HL-60 (cell line): ENCODE data around the gene SEPTIN1.

Experiments
- DNase-seq, 2 experiments: peaks; one replicate each; pipeline ENCODE4 v3.0.0-alpha.2; 2010 to 2020; ENCODE audit warnings: low read depth in 1 of 2, low spot score in 1 of 2
- H3K27ac ChIP-seq: fragments of 250-450 bp; sonication (Bioruptor Pico); replicated peaks from 2 replicates; pipeline ENCODE4 v1.5.1; 2020; ENCODE audit warnings: mild to moderate bottlenecking, moderate library complexity
- H3K27me3 ChIP-seq: fragments of 250-450 bp; sonication (Bioruptor Pico); 2 replicates; pipeline ENCODE4 v1.5.1; 2021; ENCODE audit warnings: mild to moderate bottlenecking, moderate library complexity; ENCODE audit not compliant: insufficient read depth, poor library complexity, severe bottlenecking
- H3K4me3 ChIP-seq: replicated peaks from 2 replicates; pipeline ENCODE4 v1.5.1; 2011; ENCODE audit warnings: mild to moderate bottlenecking, control low read depth, low read length; ENCODE audit not compliant: insufficient read depth
- GABPA ChIP-seq: IDR thresholded peaks from 2 replicates; pipeline ENCODE4 v1.6.1; 2012; ENCODE audit warnings: low read depth
- POLR2AphosphoS5 ChIP-seq: IDR thresholded peaks from 2 replicates; pipeline ENCODE4 v1.6.1; 2012; ENCODE audit warnings: low read depth
- SPI1 ChIP-seq: IDR thresholded peaks from 2 replicates; pipeline ENCODE4 v1.6.1; 2012; ENCODE audit warnings: low read depth, mild to moderate bottlenecking, borderline replicate concordance
- TF ChIP-seq, protein P1 (sequence below): IDR thresholded peaks from 2 replicates; pipeline ENCODE4 v1.6.1; 2012; ENCODE audit warnings: low read depth; ENCODE audit not compliant: insufficient replicate concordance
- TF ChIP-seq, protein P2 (sequence below): IDR thresholded peaks from one replicate; pipeline ENCODE4 v1.5.1; 2011; ENCODE audit warnings: low read length, control low read depth, inconsistent platforms; ENCODE audit not compliant: insufficient read depth

SEPTIN1 gene

DNA sequence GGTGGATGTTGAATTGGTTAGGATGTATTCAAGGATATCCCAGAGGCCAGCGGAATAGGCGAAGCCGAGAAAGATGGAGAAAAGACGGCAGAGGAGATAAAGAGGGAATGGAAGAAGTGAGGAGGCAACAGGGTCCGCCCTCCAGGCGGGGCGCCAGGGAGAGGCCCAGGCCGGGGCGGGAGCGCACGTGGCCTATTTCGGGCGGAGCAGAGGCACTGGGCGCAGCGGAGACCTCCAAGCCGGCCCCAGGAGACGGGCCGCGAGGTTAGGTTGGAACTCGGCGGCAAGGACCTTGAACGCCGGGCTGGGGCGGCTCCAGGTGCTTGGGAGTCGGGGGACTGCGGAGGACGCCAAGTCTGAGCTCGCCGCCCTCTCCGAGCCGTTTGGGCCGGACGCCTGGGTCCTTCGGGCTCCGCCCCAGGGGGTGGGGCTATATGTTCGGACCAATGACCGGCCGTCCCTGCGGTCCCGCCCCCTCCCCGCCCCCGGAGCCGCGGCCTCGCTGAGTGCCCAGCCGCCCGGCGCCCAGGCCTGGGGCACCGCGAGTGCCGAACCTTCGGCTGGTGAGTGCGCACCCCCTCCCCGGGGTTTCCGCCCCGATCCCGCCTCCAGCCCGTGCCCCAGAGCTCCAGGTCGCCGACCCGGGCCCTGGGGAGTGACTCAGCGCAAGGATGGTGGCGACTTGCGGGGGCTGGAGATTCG is 24.9 kb upstream of the SEPTIN1 start, which contains the start of gene ZNF771:
TSS of gene ZNF771 (plus strand) at position 505 of the 702 bp plus-strand sequence. CDS start 448 bp downstream, outside the sequence.
- TF ChIP-seq GABPA (no peak), SPI1 (no peak), POLR2AphosphoS5 (peak; percentile 70)
- TF ChIP-seq, protein P1, sequence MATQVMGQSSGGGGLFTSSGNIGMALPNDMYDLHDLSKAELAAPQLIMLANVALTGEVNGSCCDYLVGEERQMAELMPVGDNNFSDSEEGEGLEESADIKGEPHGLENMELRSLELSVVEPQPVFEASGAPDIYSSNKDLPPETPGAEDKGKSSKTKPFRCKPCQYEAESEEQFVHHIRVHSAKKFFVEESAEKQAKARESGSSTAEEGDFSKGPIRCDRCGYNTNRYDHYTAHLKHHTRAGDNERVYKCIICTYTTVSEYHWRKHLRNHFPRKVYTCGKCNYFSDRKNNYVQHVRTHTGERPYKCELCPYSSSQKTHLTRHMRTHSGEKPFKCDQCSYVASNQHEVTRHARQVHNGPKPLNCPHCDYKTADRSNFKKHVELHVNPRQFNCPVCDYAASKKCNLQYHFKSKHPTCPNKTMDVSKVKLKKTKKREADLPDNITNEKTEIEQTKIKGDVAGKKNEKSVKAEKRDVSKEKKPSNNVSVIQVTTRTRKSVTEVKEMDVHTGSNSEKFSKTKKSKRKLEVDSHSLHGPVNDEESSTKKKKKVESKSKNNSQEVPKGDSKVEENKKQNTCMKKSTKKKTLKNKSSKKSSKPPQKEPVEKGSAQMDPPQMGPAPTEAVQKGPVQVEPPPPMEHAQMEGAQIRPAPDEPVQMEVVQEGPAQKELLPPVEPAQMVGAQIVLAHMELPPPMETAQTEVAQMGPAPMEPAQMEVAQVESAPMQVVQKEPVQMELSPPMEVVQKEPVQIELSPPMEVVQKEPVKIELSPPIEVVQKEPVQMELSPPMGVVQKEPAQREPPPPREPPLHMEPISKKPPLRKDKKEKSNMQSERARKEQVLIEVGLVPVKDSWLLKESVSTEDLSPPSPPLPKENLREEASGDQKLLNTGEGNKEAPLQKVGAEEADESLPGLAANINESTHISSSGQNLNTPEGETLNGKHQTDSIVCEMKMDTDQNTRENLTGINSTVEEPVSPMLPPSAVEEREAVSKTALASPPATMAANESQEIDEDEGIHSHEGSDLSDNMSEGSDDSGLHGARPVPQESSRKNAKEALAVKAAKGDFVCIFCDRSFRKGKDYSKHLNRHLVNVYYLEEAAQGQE: peak; percentile 62
- TF ChIP-seq, protein P2, sequence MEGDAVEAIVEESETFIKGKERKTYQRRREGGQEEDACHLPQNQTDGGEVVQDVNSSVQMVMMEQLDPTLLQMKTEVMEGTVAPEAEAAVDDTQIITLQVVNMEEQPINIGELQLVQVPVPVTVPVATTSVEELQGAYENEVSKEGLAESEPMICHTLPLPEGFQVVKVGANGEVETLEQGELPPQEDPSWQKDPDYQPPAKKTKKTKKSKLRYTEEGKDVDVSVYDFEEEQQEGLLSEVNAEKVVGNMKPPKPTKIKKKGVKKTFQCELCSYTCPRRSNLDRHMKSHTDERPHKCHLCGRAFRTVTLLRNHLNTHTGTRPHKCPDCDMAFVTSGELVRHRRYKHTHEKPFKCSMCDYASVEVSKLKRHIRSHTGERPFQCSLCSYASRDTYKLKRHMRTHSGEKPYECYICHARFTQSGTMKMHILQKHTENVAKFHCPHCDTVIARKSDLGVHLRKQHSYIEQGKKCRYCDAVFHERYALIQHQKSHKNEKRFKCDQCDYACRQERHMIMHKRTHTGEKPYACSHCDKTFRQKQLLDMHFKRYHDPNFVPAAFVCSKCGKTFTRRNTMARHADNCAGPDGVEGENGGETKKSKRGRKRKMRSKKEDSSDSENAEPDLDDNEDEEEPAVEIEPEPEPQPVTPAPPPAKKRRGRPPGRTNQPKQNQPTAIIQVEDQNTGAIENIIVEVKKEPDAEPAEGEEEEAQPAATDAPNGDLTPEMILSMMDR: no peak
- H3K27ac ChIP-seq: peak within 1 kb of the TSS; percentile 77
- peak; percentile 83 to 88 for DNase-seq
- H3K4me3 ChIP-seq: peak within 1 kb of the TSS; percentile 77
- H3K27me3 ChIP-seq: no peaks in the 10 kb centered on the region

DNA sequence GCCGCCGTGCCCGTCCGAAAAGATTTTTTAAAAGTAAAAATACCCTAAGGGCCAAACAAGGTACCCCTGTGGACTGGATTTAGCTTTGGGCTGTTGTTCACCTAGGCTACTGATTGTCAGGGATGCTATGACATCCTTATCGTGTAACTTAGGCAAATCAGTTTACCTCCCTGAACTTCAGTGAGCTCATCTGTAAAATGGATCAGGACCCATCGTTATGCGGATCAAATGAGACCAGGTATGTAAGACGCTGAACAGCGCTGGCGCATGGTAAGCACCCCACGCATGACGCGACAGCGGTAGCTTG is 24.4 kb upstream of the SEPTIN1 start:
- Histone ChIP-seq H3K27me3 (no peaks in the 10 kb centered on the region), H3K27ac (no peak overlapping the region), H3K4me3 (peak overlapping the region; percentile 77)
- TF ChIP-seq GABPA: no peak
- TF ChIP-seq, protein P1: no peak
- TF ChIP-seq POLR2AphosphoS5: no peak
- TF ChIP-seq, protein P2: no peak
- no peak for TF ChIP-seq SPI1
- DNase-seq: no peak

DNA sequence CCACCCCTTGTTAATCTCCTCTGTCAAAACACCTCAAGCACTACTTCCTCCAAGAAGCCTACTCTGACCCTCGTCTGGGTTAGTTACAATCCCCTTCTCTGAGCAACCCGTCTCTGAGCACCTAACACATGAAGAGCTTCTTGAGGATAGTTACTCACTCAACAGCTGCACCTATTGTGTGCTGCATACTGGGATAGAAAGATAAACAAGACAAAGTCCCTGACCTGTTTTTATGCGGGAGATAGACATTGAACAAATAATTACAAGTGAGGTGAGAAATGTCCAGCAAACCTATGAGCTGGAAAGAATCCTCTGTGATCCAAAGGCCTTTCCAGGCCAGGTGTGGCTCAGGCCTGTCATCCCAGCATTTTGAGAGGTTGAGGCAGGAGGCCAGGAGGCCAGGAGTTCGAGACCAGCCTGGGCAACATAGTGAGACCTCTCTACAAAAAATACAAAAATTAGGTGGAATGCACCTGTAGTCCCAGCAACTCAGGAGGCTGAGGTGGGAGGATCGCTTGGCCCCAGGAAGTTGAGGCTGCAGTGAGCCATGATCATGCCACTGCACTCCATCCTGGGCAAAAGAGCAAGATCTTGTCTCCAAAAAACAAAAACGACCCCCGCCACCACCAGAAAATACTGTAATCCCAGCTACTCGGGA is 19.5 kb upstream of the SEPTIN1 start:
- Histone ChIP-seq H3K27me3 (peaks cover 4% of the 10 kb centered on the region), H3K4me3 (no peak overlapping the region), H3K27ac (no peak overlapping the region)
- no peak for DNase-seq
- TF ChIP-seq GABPA (no peak), SPI1 (no peak), POLR2AphosphoS5 (no peak)
- TF ChIP-seq, protein P1: no peak
- TF ChIP-seq, protein P2: no peak
